GM21381 (cell line): Measurements from ENCODE around the gene THOC2.
"Not testable (repeated sequence)": the region's sequence is repeated elsewhere in the genome, so short reads cannot be mapped to it uniquely, and the experiment has no call there.

Source experiments
- ATAC-seq: cut with Tn5 transposase; IDR thresholded peaks from one replicate; pipeline ENCODE4 v1.9.1; 2021; ENCODE audit warnings: mild to moderate bottlenecking, moderate library complexity; ENCODE audit not compliant: unreplicated experiment

Gene THOC2

GRCh38 chrX:123732670-123733363 is at the start of gene THOC2:
TSS of gene THOC2 (minus strand) at chrX:123733052. CDS start at chrX:123733022, 30 bp downstream.
- peak; percentile 84 for ATAC-seq

GRCh38 chrX:123781786-123782185 is 48.9 kb upstream of the THOC2 start:
- not testable (repeated sequence) for ATAC-seq

- no peak for ATAC-seq
Measured at GRCh38 chrX:123779908-123780396, 47.1 kb upstream of the THOC2 start.

- no peak for ATAC-seq
Measured at GRCh38 chrX:123773258-123773988, 40.6 kb upstream of the THOC2 start.

GRCh38 chrX:123771449-123772064 is 38.7 kb upstream of the THOC2 start:
- ATAC-seq, result peak; percentile 97

- ATAC-seq, result peak; percentile 91
Measured at GRCh38 chrX:123764967-123765871, 32.4 kb upstream of the THOC2 start.

GRCh38 chrX:123759849-123760248 is 27.0 kb upstream of the THOC2 start:
- not testable (repeated sequence) for ATAC-seq

GRCh38 chrX:123757794-123758193 is 24.9 kb upstream of the THOC2 start:
- not testable (repeated sequence) for ATAC-seq

GRCh38 chrX:123756320-123756719 is 23.5 kb upstream of the THOC2 start:
- no peak for ATAC-seq

GRCh38 chrX:123755107-123755506 is 22.3 kb upstream of the THOC2 start:
- ATAC-seq, result no peak

- ATAC-seq, result no peak
Measured at GRCh38 chrX:123753656-123754350, 21.0 kb upstream of the THOC2 start.

GRCh38 chrX:123749643-123750042 is 16.8 kb upstream of the THOC2 start:
- ATAC-seq, result no peak

- no peak for ATAC-seq
Measured at GRCh38 chrX:123745511-123745910, 12.7 kb upstream of the THOC2 start.

- no peak for ATAC-seq
Measured at GRCh38 chrX:123743312-123743711, 10.5 kb upstream of the THOC2 start.

GRCh38 chrX:123742440-123742839 is 9.6 kb upstream of the THOC2 start:
- ATAC-seq, result no peak

- ATAC-seq, result no peak
Measured at GRCh38 chrX:123740536-123740935, 7.7 kb upstream of the THOC2 start.

- ATAC-seq, result no peak
Measured at GRCh38 chrX:123740006-123740405, 7.2 kb upstream of the THOC2 start.

- no peak for ATAC-seq
Measured at GRCh38 chrX:123739474-123739873, 6.6 kb upstream of the THOC2 start.

- ATAC-seq, result no peak
Measured at GRCh38 chrX:123738378-123738940, 5.6 kb upstream of the THOC2 start.
